ENCODE data around the gene FUT4.

The FUT4 gene

GRCh38 chr11:94526645-94527438 is 16.9 kb upstream of the FUT4 start:
- H3K9me3 ChIP-seq (ENCODE audit: severe bottlenecking), result no peaks in the 10 kb centered on the region
- no peak overlapping the region for H3K4me3 ChIP-seq (ENCODE audit: low read depth, low read length)
- no peaks in the 10 kb centered on the region for H3K36me3 ChIP-seq
- no peaks in the 10 kb centered on the region for H3K27me3 ChIP-seq (ENCODE audit: insufficient read depth, low read depth, severe bottlenecking)
- no peak for TF ChIP-seq CTCF (IDR thresholded peaks at IDR 0.05; ENCODE audit: low read depth, low read length)
- no peak overlapping the region for H3K27ac ChIP-seq
- no peak for DNase-seq

- TF ChIP-seq CTCF (IDR thresholded peaks at IDR 0.05; ENCODE audit: low read depth, low read length), result no peak
- no peak overlapping the region for H3K4me3 ChIP-seq (ENCODE audit: low read depth, low read length)
- H3K9me3 ChIP-seq (ENCODE audit: severe bottlenecking), result no peaks in the 10 kb centered on the region
- no peaks in the 10 kb centered on the region for H3K27me3 ChIP-seq (ENCODE audit: insufficient read depth, low read depth, severe bottlenecking)
- H3K27ac ChIP-seq, result no peak overlapping the region
- DNase-seq, result no peak
- H3K36me3 ChIP-seq, result no peaks in the 10 kb centered on the region
These were observed 15.2 kb upstream of the FUT4 start for GRCh38 chr11:94528551-94528950.

- no peak overlapping the region for H3K27ac ChIP-seq
- H3K9me3 ChIP-seq (ENCODE audit: severe bottlenecking), result no peaks in the 10 kb centered on the region
- TF ChIP-seq CTCF (IDR thresholded peaks at IDR 0.05; ENCODE audit: low read depth, low read length), result no peak
- DNase-seq, result no peak
- H3K4me3 ChIP-seq (ENCODE audit: low read depth, low read length), result no peak overlapping the region
- H3K27me3 ChIP-seq (ENCODE audit: insufficient read depth, low read depth, severe bottlenecking), result no peaks in the 10 kb centered on the region
- H3K36me3 ChIP-seq, result no peaks in the 10 kb centered on the region
These were observed 11.5 kb upstream of the FUT4 start for GRCh38 chr11:94532211-94532610.

- Histone ChIP-seq H3K9me3 (ENCODE audit: severe bottlenecking) (no peaks in the 10 kb centered on the region), H3K27me3 (ENCODE audit: insufficient read depth, low read depth, severe bottlenecking) (no peaks in the 10 kb centered on the region), H3K4me3 (ENCODE audit: low read depth, low read length) (no peak overlapping the region), H3K36me3 (no peaks in the 10 kb centered on the region), H3K27ac (no peak overlapping the region)
- no peak for DNase-seq
- TF ChIP-seq CTCF (IDR thresholded peaks at IDR 0.05; ENCODE audit: low read depth, low read length), result no peak
These were observed 10.5 kb upstream of the FUT4 start for GRCh38 chr11:94533206-94533605.

- Histone ChIP-seq H3K27ac (no peak overlapping the region), H3K27me3 (ENCODE audit: insufficient read depth, low read depth, severe bottlenecking) (no peaks in the 10 kb centered on the region), H3K4me3 (ENCODE audit: low read depth, low read length) (no peak overlapping the region), H3K9me3 (ENCODE audit: severe bottlenecking) (no peaks in the 10 kb centered on the region), H3K36me3 (no peaks in the 10 kb centered on the region)
- DNase-seq, result no peak
- no peak for TF ChIP-seq CTCF (IDR thresholded peaks at IDR 0.05; ENCODE audit: low read depth, low read length)
These were observed 9.8 kb upstream of the FUT4 start for GRCh38 chr11:94533696-94534630.

Data from WERI-Rb-1 (cell line).